T-cell (primary cell): Measurements from ENCODE around the gene DND1. TPM values are rescaled to one million over a fixed set of nuclear protein-coding genes. Genes with fewer than 3 reads are reported as not detected.
"Not testable (repeated sequence)": the region's sequence is repeated elsewhere in the genome, so short reads cannot be mapped to it uniquely, and the experiment has no call there.

Experiments
- ATAC-seq, 4 experiments: fragments of 200-7000 bp in 3 of 4; fragments of 150-1000 bp in 1 of 4; cut with Tn5 transposase; replicated peaks in 1 of 4; 1 replicate in 3 of 4; 2 replicates in 1 of 4; pipeline ENCODE4 v1.10.0; 2021; ENCODE audit warnings: moderate library complexity in 3 of 4, mild to moderate bottlenecking in 2 of 4, moderate number of reproducible peaks in 1 of 4
- CTCF ChIA-PET, 2 donors: fragments of 300-600 bp; sonication (Branson Sonifier 250); formaldehyde crosslinking; loops; one replicate each; lab custom pipeline; 2022; ENCODE audit warnings: antibody characterized with exemption in 2 of 2; lab: Charles Lee
- POLR2A ChIA-PET, 2 donors: fragments of 300-600 bp; sonication (Branson Sonifier 250); formaldehyde crosslinking; loops; one replicate each; lab custom pipeline; 2022; ENCODE audit warnings: antibody characterized with exemption in 2 of 2; lab: Charles Lee
- DNase-seq, 35 experiments: peaks; one replicate each; pipeline versions ENCODE4 v3.0.0 to v3.0.0-alpha.2; 2013 to 2023
- H3K27ac ChIP-seq: one replicate; pipeline ENCODE4 v1.5.1; 2013; ENCODE audit warnings: low read length
- H3K27me3 ChIP-seq, 2 experiments: replicated peaks in 1 of 2; 1 replicate in 1 of 2; 2 replicates in 1 of 2; pipeline versions ENCODE4 v1.6.1 to v1.7.0; 2013; ENCODE audit warnings: low read length in 1 of 2, mixed read lengths in 1 of 2; ENCODE audit not compliant: control insufficient read depth in 2 of 2, insufficient read depth in 2 of 2; ENCODE audit errors: extremely low read depth in 1 of 2
- H3K36me3 ChIP-seq, 2 donors: 1 replicate in 1 of 2; 2 replicates in 1 of 2; pipeline versions ENCODE4 v1.6.1 to v1.7.0; 2013; ENCODE audit warnings: low read length in 1 of 2; ENCODE audit not compliant: control insufficient read depth in 2 of 2, insufficient read depth in 1 of 2; ENCODE audit errors: extremely low read depth in 1 of 2
- H3K4me1 ChIP-seq, 2 experiments: 1 replicate in 1 of 2; 2 replicates in 1 of 2; pipeline versions ENCODE4 v1.6.1 to v1.7.0; 2013; ENCODE audit warnings: low read length in 2 of 2, mixed read lengths in 1 of 2; ENCODE audit not compliant: insufficient read depth in 2 of 2, control insufficient read depth in 1 of 2; ENCODE audit errors: extremely low read depth in 1 of 2
- H3K4me3 ChIP-seq, 2 donors: 1 replicate in 1 of 2; 2 replicates in 1 of 2; pipeline versions ENCODE4 v1.5.1 to v1.7.0; 2013; ENCODE audit warnings: mild to moderate bottlenecking in 2 of 2, low read length in 1 of 2, moderate library complexity in 1 of 2; ENCODE audit not compliant: control insufficient read depth in 1 of 2; ENCODE audit errors: extremely low read depth in 1 of 2
- H3K9me3 ChIP-seq: 2 replicates; pipeline ENCODE4 v1.7.0; 2013
- H3K27ac Mint-ChIP-seq, 2 donors: one replicate each; pipeline ENCODE4 v1.8.0; 2020 to 2021; ENCODE audit warnings: mild to moderate bottlenecking in 2 of 2, mixed read lengths in 2 of 2
- H3K27me3 Mint-ChIP-seq, 2 donors: one replicate each; pipeline ENCODE4 v1.8.0; 2021 to 2022; ENCODE audit warnings: mixed read lengths in 2 of 2
- H3K36me3 Mint-ChIP-seq: one replicate; pipeline ENCODE4 v1.8.0; 2021; ENCODE audit warnings: mixed read lengths
- H3K4me1 Mint-ChIP-seq, 3 donors: one replicate each; pipeline ENCODE4 v1.8.0; 2020 to 2022; ENCODE audit warnings: mixed read lengths in 3 of 3, mild to moderate bottlenecking in 1 of 3
- H3K4me3 Mint-ChIP-seq, 3 donors: one replicate each; pipeline ENCODE4 v1.8.0; 2020 to 2022; ENCODE audit warnings: mild to moderate bottlenecking in 3 of 3, mixed read lengths in 3 of 3, moderate library complexity in 3 of 3
- H3K9me3 Mint-ChIP-seq, 3 donors: one replicate each; pipeline ENCODE4 v1.8.0; 2020 to 2022; ENCODE audit warnings: mixed read lengths in 3 of 3
- WGBS: methylation state at CpG from one replicate; pipeline ENCODE4 v1.1.5; 2013; ENCODE audit warnings: missing lambda C conversion rate; ENCODE audit not compliant: insufficient coverage; 5-methylcytosine and 5-hydroxymethylcytosine counted together
- total RNA-seq, 35 experiments: library from RNA in 6 of 35; stranded (reverse) in 6 of 35; fragments of 120-200 nt in 1 of 35; gene quantifications; one replicate each; pipeline versions ENCODE4 v1.2.1 to v1.2.4 and lab custom pipeline; 2013 to 2026

Gene DND1
- total RNA-seq, 5 donors from 2014 or later (not counting 1 experiment from before 2014, with no cell fraction given), result 3.0 to 6.4 (median 5.5) TPM

DNA sequence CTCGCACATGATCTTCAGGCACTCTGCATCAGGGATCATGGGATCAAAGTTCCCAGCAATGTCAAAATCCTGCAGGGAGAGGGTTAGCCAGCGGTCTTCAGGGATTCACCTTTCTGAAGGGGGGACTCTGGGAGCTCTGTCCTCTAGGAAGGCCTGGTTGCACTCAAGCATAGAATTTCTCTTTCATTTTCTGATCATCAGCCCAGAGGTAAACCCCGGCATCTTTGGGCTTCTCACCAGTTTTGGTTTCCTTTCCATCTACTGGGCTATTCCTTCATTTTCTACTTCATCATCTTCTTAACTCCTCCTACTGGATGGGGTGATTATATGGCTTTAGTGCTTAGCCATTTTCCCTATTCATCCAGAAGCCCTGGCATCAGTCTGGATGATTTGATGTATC lies 4.6 kb upstream of the DND1 start:
- H3K27me3 ChIP-seq, result no peaks in the 10 kb centered on the region
- ATAC-seq (no peak), DNase-seq (no peak)
- H3K9me3 ChIP-seq, result no peaks in the 10 kb centered on the region
- H3K27ac ChIP-seq, result no peak overlapping the region
- no peaks in the 10 kb centered on the region for H3K4me1 ChIP-seq
- H3K4me3 Mint-ChIP-seq, result no peak overlapping the region
- WGBS, result 100% methylated on average over 1 of the region's 3 CpGs
- H3K27ac Mint-ChIP-seq, result no peak overlapping the region
- no peaks in the 10 kb centered on the region for H3K4me1 Mint-ChIP-seq
- H3K9me3 Mint-ChIP-seq, result no peaks in the 10 kb centered on the region
- CTCF ChIA-PET, result no interaction called here
- no peak overlapping the region for H3K4me3 ChIP-seq
- H3K27me3 Mint-ChIP-seq, result no peaks in the 10 kb centered on the region
- H3K36me3 Mint-ChIP-seq, result peaks cover 55% of the 10 kb centered on the region
- peaks cover 8 to 91% of the 10 kb centered on the region in 2 donors for H3K36me3 ChIP-seq
- POLR2A ChIA-PET, result no interaction called here

DNA sequence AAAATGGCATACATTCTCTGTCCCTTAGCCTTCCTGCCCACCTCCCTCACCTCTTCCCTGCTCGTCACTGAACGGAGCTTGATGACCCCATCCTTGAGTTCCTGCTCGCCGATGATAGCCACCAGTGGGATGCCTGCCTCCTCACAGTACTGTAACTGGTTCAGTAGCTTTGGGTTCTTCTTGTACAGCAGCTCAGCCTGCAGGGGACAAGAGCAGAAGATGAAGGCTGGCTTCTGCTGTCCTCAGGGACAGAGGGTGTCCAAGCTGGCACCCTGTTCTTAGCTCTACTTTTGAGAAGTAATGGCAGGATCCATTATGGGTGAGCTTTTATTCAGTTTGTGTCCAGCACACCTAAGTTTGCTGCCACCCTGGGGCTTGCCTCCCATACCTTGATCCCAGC lies 1.3 kb upstream of the DND1 start:
- Histone ChIP-seq H3K4me1 (no peaks in the 10 kb centered on the region), H3K36me3 (peaks cover 10 to 84% of the 10 kb centered on the region in 2 donors), H3K9me3 (no peaks in the 10 kb centered on the region), H3K27me3 (no peaks in the 10 kb centered on the region), H3K4me3 (no peak overlapping the region), H3K27ac (no peak overlapping the region)
- DNase-seq, result no peak
- POLR2A ChIA-PET, result interaction anchor here in 1 of 2 donors (0.8 kb wide), 1 partner anchor 9 kb away, joined by 4 read pairs; the partner anchor contains the start of gene WDR55
- peak overlapping the region in 1 of 2 donors; percentile 0 for H3K27ac Mint-ChIP-seq
- no peaks in the 10 kb centered on the region for H3K4me1 Mint-ChIP-seq
- H3K27me3 Mint-ChIP-seq, result no peaks in the 10 kb centered on the region
- H3K36me3 Mint-ChIP-seq, result peaks cover 50% of the 10 kb centered on the region
- 97% methylated on average over 4 of the region's 4 CpGs for WGBS
- CTCF ChIA-PET, result interaction anchor here (0.6 to 0.7 kb wide), 4 partner anchors 281 to 558 kb away, joined by 3 to 5 read pairs (median 4); no protein-coding TSS in a partner anchor
- no peaks in the 10 kb centered on the region for H3K9me3 Mint-ChIP-seq
- H3K4me3 Mint-ChIP-seq, result no peak overlapping the region
- no peak for ATAC-seq

GRCh38 chr5:140674211-140674610 lies 835 bp upstream of the DND1 start:
- H3K4me1 Mint-ChIP-seq, result no peaks in the 10 kb centered on the region
- WGBS, result no CpG with 5 or more reads among the region's 2 CpGs
- H3K9me3 Mint-ChIP-seq, result no peaks in the 10 kb centered on the region
- peak overlapping the region in 1 of 2 donors; percentile 0 for H3K27ac Mint-ChIP-seq
- ChIA-PET CTCF (no interaction called here), POLR2A (interaction anchor here in 1 of 2 donors (0.8 kb wide), 1 partner anchor 9 kb away, joined by 4 read pairs; the partner anchor contains the start of gene WDR55)
- H3K36me3 Mint-ChIP-seq, result peaks cover 54% of the 10 kb centered on the region
- Histone ChIP-seq H3K27me3 (no peaks in the 10 kb centered on the region), H3K9me3 (no peaks in the 10 kb centered on the region), H3K27ac (no peak overlapping the region), H3K4me1 (no peaks in the 10 kb centered on the region), H3K4me3 (no peak overlapping the region), H3K36me3 (peaks cover 10 to 84% of the 10 kb centered on the region in 2 donors)
- no peaks in the 10 kb centered on the region for H3K27me3 Mint-ChIP-seq
- ATAC-seq, result no peak
- no peak overlapping the region for H3K4me3 Mint-ChIP-seq
- DNase-seq, result no peak

GRCh38 chr5:140672455-140673186 lies 755 bp downstream of the DND1 start:
- H3K4me1 ChIP-seq, result no peaks in the 10 kb centered on the region
- ChIA-PET POLR2A (interaction anchor here in 1 of 2 donors (0.8 kb wide), 1 partner anchor 8 kb away, joined by 4 read pairs; no protein-coding TSS in a partner anchor), CTCF (no interaction called here)
- H3K27ac Mint-ChIP-seq, result no peak overlapping the region
- H3K36me3 ChIP-seq, result peaks cover 14 to 87% of the 10 kb centered on the region in 2 donors
- no peaks in the 10 kb centered on the region for H3K27me3 Mint-ChIP-seq
- ATAC-seq, result peak in 1 of 4 experiments; percentile 67
- peak in 2 of 35 experiments; percentile 14 to 16 for DNase-seq
- H3K27ac ChIP-seq, result no peak overlapping the region
- no peaks in the 10 kb centered on the region for H3K9me3 ChIP-seq
- no peak overlapping the region for H3K4me3 ChIP-seq
- 97% methylated on average over 62 of the region's 70 CpGs for WGBS
- peaks cover 62% of the 10 kb centered on the region for H3K36me3 Mint-ChIP-seq
- no peak overlapping the region for H3K4me3 Mint-ChIP-seq
- H3K27me3 ChIP-seq, result no peaks in the 10 kb centered on the region
- no peaks in the 10 kb centered on the region for H3K9me3 Mint-ChIP-seq
- peaks cover 6 to 7% (median 7%) of the 10 kb centered on the region in 3 donors for H3K4me1 Mint-ChIP-seq

DNA sequence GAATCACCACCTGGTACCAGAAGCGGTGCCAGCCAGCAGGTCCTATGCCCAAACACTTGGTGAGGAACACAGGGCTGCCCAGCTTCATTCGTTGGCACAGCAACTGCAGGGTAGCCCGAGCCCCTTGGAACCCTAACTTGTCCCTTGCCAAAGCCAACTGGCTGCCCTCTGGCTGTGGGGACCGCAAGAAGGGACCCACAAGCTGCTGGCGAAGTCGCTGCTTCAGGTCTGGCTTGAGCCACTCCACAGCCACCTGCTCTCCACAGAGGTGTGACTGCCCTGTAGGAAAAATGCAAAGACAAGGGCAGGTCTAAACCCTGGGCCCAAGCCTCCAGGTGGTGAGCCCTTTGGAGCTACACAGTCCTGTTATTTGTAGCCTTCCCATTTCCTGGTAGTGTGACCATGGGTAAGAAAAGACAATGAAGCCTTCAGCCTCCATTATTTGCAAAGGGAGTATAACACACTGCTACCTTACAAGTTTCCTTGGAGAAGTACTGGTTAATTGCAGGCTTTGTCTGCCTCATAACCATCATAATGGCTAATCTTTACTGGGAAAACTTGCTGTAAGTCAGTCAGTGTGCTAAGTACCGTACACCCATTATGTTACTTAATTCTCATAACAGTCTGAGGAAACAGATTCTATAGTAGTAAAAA lies 1.8 kb downstream of the DND1 start:
- Mint-ChIP-seq H3K9me3 (no peaks in the 10 kb centered on the region), H3K27ac (no peak overlapping the region)

DNA sequence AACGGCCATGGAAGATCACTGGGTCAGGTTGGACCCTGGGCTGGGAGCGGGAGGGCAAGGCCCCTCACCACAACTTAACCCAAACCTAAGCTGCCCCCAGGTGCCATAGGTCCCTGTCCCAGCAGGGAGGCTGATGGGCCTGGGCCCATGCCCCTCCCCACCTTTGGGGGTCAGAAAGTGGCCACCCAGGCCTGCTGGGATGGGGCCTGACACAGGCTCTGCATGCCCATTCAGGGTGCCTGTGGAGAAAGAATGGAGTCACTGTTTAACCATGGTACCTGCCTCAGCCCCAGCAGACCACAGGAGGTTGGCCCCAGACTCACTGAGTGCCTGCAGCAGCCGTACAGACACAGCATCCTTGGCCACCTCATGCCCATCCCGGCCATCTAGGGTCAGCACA lies 2.3 kb downstream of the DND1 start:
- H3K27me3 Mint-ChIP-seq, H3K4me1 ChIP-seq, H3K27ac Mint-ChIP-seq, H3K27ac ChIP-seq, H3K27me3 ChIP-seq, CTCF ChIA-PET, H3K9me3 ChIP-seq, H3K9me3 Mint-ChIP-seq, H3K4me3 ChIP-seq, DNase-seq, ATAC-seq, H3K4me3 Mint-ChIP-seq: not testable (repeated sequence)
- POLR2A ChIA-PET, result interaction anchor here in 1 of 2 donors (0.5 kb wide), 1 partner anchor 8 kb away, joined by 3 read pairs; no protein-coding TSS in a partner anchor
- Mint-ChIP-seq H3K4me1 (peaks cover 21 to 22% (median 21%) of the 10 kb centered on the region in 3 donors), H3K36me3 (peaks cover 54% of the 10 kb centered on the region)
- peaks cover 14 to 78% of the 10 kb centered on the region in 2 donors for H3K36me3 ChIP-seq
- WGBS, result no CpG with 5 or more reads among the region's 4 CpGs

More for the DNA sequence above, 1.8 kb downstream of the DND1 start:
- Mint-ChIP-seq H3K4me1 (peaks cover 16 to 17% (median 17%) of the 10 kb centered on the region in 3 donors), H3K27me3 (no peaks in the 10 kb centered on the region), H3K4me3 (no peak overlapping the region), H3K36me3 (peaks cover 59% of the 10 kb centered on the region)
- POLR2A ChIA-PET, result interaction anchor here in 1 of 2 donors (0.8 kb wide), 1 partner anchor 9 kb away, joined by 4 read pairs; no protein-coding TSS in a partner anchor
- Histone ChIP-seq H3K4me1 (peaks cover 0 to 2% of the 10 kb centered on the region in 2 experiments), H3K36me3 (peaks cover 14 to 84% of the 10 kb centered on the region in 2 donors), H3K4me3 (no peak overlapping the region), H3K27ac (no peak overlapping the region), H3K27me3 (no peaks in the 10 kb centered on the region), H3K9me3 (no peaks in the 10 kb centered on the region)
- WGBS, result 92% methylated on average over 2 of the region's 7 CpGs
- ATAC-seq (no peak), DNase-seq (no peak)
- CTCF ChIA-PET, result no interaction called here
